WERI-Rb-1 (cell line): ENCODE results near the gene TTC7B.

Source experiments
- DNase-seq: peaks from one replicate; pipeline ENCODE4 v3.0.0-alpha.2; 2020
- H3K27ac ChIP-seq: fragments of 250-450 bp; sonication (Bioruptor Pico); 2 replicates; pipeline ENCODE4 v1.5.1; 2020; ENCODE audit warnings: mild to moderate bottlenecking, moderate library complexity
- H3K27me3 ChIP-seq: fragments of 250-450 bp; sonication (Bioruptor Pico); 2 replicates; pipeline ENCODE4 v1.5.1; 2021; ENCODE audit warnings: mild to moderate bottlenecking, low read depth, moderate library complexity; ENCODE audit not compliant: insufficient read depth, severe bottlenecking
- H3K36me3 ChIP-seq: fragments of 250-450 bp; sonication (Bioruptor Pico); 2 replicates; pipeline ENCODE4 v1.5.1; 2020; ENCODE audit warnings: mild to moderate bottlenecking, moderate library complexity
- H3K4me3 ChIP-seq: 2 replicates; pipeline ENCODE4 v1.5.1; 2011; ENCODE audit warnings: low read depth, mild to moderate bottlenecking, control low read depth, low read length
- H3K9me3 ChIP-seq: fragments of 250-450 bp; sonication (Bioruptor Pico); 2 replicates; pipeline ENCODE4 v1.5.1; 2021; ENCODE audit warnings: mild to moderate bottlenecking, moderate library complexity; ENCODE audit not compliant: severe bottlenecking
- TF ChIP-seq, protein P1 (sequence below): IDR thresholded peaks from 2 replicates; pipeline ENCODE4 v1.5.1; 2011; ENCODE audit warnings: low read depth, mild to moderate bottlenecking, control low read depth, inconsistent platforms, low read length

TTC7B gene

DNA sequence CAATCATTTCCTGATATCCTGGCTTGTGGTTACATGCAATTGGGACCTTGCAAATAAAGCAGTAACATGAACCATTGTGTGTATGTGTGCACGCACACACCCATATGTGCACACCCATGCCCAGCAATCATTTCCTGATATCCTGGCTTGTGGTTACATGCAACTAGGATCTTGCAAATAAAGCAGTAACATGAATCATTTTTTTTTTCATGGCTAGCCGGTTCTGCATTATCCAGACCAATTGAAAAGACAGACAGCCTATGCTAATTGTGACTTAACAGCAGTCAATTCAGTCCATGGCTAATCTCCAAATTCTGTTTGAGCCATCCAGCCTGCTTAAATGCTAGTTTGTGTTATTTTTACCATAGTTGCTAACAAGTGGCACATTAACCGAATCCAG lies 134.3 kb downstream of the TTC7B start:
- TF ChIP-seq, protein P1, sequence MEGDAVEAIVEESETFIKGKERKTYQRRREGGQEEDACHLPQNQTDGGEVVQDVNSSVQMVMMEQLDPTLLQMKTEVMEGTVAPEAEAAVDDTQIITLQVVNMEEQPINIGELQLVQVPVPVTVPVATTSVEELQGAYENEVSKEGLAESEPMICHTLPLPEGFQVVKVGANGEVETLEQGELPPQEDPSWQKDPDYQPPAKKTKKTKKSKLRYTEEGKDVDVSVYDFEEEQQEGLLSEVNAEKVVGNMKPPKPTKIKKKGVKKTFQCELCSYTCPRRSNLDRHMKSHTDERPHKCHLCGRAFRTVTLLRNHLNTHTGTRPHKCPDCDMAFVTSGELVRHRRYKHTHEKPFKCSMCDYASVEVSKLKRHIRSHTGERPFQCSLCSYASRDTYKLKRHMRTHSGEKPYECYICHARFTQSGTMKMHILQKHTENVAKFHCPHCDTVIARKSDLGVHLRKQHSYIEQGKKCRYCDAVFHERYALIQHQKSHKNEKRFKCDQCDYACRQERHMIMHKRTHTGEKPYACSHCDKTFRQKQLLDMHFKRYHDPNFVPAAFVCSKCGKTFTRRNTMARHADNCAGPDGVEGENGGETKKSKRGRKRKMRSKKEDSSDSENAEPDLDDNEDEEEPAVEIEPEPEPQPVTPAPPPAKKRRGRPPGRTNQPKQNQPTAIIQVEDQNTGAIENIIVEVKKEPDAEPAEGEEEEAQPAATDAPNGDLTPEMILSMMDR, result no peak

DNA sequence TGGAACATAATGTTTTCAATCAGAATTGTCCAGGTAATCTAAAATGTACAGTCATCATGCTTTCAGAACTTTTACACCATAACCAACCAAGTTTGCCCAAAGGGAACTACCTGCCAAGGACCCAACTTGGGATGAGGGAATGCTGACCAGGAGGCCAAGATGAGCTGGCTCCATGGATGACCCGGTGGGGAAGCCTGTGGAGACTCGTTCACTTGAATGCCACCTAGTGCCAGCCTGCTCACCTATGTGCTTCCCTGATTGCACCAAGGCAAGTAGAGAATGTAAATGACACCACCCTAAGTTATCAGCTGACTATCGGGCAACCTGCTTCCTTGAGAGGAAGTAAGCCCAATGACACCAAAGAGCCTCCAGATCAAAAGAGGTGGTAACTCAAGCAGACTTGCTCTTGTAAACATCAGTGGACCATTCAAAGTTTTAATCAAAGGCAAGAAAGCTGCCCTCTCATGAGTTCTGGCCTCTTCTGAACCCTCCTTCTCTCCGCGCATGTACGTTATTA lies 137.3 kb downstream of the TTC7B start:
- Histone ChIP-seq H3K36me3 (peaks cover 59% of the 10 kb centered on the region), H3K27ac (no peak overlapping the region), H3K9me3 (no peaks in the 10 kb centered on the region), H3K27me3 (no peaks in the 10 kb centered on the region), H3K4me3 (no peak overlapping the region)
- DNase-seq, result no peak
- TF ChIP-seq, protein P1, result no peak

More for the DNA sequence above, 134.3 kb downstream of the TTC7B start:
- no peak for DNase-seq
- H3K27ac ChIP-seq, result no peak overlapping the region
- no peaks in the 10 kb centered on the region for H3K9me3 ChIP-seq
- no peak overlapping the region for H3K4me3 ChIP-seq
- H3K36me3 ChIP-seq, result peaks cover 59% of the 10 kb centered on the region
- no peaks in the 10 kb centered on the region for H3K27me3 ChIP-seq

DNA sequence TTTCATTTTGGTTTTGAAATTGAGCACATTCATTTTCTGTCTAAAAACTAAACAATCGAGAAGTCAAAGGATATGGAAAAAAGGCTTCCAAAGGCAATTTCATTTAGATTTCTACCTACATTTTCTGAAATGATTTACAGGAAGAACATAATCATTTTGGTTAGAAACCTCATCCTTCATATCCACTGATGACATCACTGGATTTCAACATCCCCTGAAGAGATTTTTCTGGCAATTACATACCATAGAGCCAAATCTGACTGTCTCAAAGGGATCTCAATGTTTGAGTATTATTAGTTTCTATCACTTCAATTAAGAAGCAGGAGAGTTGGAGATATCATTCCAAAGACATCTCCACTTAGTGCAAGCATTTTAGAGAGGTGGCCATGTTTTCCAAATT lies 137.8 kb downstream of the TTC7B start:
- no peak for DNase-seq

GRCh38 chr14:90677484-90678050 lies 138.7 kb downstream of the TTC7B start:
- DNase-seq, result no peak

More for the DNA sequence above, 137.8 kb downstream of the TTC7B start:
- no peak overlapping the region for H3K27ac ChIP-seq
- no peaks in the 10 kb centered on the region for H3K9me3 ChIP-seq
- no peaks in the 10 kb centered on the region for H3K27me3 ChIP-seq
- no peak overlapping the region for H3K4me3 ChIP-seq
- TF ChIP-seq, protein P1, result no peak
- H3K36me3 ChIP-seq, result peaks cover 58% of the 10 kb centered on the region

DNA sequence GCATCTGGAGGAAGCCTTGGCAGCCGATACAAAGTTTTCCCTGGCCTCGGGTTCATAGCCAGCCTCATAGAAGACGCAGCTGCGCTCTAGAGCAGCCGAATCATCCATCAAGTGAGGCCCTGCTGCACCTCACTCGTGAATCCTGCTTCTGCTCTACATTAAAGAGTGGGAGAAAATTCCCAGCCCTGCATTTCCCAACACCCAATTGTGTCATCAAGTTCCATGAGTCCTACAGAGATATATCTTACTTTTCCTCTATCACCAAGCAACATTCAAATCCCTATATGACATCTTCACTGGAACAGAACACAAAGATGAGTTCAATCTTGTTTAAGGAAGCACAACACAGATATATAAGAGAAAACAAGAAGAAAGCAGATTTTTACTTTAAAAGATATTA lies 139.3 kb downstream of the TTC7B start:
- Histone ChIP-seq H3K9me3 (no peaks in the 10 kb centered on the region), H3K27ac (no peak overlapping the region), H3K36me3 (peaks cover 72% of the 10 kb centered on the region), H3K4me3 (no peak overlapping the region), H3K27me3 (no peaks in the 10 kb centered on the region)
- DNase-seq, result no peak
- TF ChIP-seq, protein P1, result no peak

More at GRCh38 chr14:90677484-90678050, 138.7 kb downstream of the TTC7B start:
- no peak overlapping the region for H3K27ac ChIP-seq
- H3K9me3 ChIP-seq, result no peaks in the 10 kb centered on the region
- H3K36me3 ChIP-seq, result peaks cover 66% of the 10 kb centered on the region
- H3K27me3 ChIP-seq, result no peaks in the 10 kb centered on the region
- H3K4me3 ChIP-seq, result no peak overlapping the region
- TF ChIP-seq, protein P1, result no peak

DNA sequence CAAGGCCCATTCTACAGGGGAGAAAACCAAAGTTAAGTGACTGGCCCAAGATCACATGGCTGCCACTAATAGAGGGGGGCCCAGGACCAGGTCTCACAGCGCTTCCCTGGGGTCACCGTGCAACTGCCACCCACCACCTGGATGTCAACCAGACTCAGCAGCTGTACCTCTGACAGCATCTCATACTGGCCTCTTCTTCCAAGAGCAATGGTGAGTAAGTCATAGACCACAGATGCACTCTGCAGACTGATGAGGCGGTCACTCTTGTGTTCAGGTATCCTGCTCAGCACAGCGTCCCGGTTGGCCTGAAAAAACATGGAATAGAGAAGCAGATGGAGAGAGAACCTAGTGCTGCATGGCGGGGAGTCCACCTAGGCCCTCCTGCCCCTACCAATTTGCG lies 139.9 kb downstream of the TTC7B start:
- no peaks in the 10 kb centered on the region for H3K9me3 ChIP-seq
- TF ChIP-seq, protein P1, result no peak
- H3K27me3 ChIP-seq, result no peaks in the 10 kb centered on the region
- no peak overlapping the region for H3K27ac ChIP-seq
- no peak overlapping the region for H3K4me3 ChIP-seq
- no peak for DNase-seq
- H3K36me3 ChIP-seq, result peaks cover 78% of the 10 kb centered on the region
